ENCODE results near the gene ZFPM1. TPM values are rescaled to one million over a fixed set of nuclear protein-coding genes. Genes with fewer than 3 reads are reported as not detected.

Gene ZFPM1
- total RNA-seq, 1 experiment from 2014 or later: 3.9 TPM

DNA sequence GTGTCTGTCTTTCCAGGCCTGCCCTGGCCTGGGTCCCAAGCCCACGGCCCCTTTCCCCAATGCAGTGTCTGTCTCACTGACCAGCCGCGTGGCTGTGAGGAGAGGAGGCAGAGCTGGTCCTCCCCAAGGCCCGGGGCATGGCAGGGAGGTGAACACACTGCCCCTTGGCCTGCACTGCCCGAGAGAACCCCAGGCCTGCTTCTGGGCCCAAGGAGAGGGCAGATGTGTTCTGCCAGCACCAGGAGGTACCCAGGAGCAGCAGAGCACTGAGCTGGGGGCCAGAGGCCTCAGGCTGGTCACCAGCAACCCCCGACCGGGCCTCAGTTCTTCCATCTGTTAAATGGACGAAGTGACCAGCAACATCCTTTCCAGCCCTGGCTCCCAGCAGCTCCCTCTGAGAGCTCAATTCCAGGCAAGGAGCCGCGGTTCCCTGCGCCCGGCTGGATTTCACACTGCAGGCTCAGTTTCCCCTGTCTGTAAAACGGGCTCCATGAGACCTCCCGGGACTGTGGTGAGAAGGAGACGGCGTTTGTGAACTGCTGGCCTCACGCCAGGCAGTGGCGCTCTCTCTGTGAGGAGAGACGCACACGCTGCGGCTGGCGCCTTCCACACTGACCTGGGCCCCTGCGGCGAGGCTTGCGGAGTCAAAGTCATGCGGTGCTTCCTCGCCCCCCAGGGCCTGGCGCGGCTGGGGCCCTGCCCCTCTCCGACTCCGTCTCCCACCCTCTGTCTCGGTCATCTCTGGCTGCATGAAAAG lies 8.1 kb upstream of the ZFPM1 start:
- H3K4me3 ChIP-seq (ENCODE audit: low read depth in 2 of 2, low read length in 2 of 2): no peak overlapping the region
- ATAC-seq (no peak), DNase-seq (ENCODE audit: low read depth, low spot score) (no peak)
- ChIA-PET POLR2A (no interaction called here), CTCF (no interaction called here)
- intact Hi-C loops (cut with micrococcal nuclease; ENCODE audit: unreplicated experiment) (loop anchor here (5.0 kb wide), 1 partner anchor 82 kb away; no protein-coding TSS in a partner anchor), in situ Hi-C loops (cut with HindIII; ENCODE audit: low pct_unique_long_range_greater_than_20kb, low sequenced_read_pairs) (no loop called here)
- no peak overlapping the region for H3K27ac ChIP-seq (ENCODE audit: low read length)
- no peaks in the 10 kb centered on the region for H3K27me3 ChIP-seq (ENCODE audit: control insufficient read depth, insufficient read depth, low read length)
- BruUV-seq (replicated peaks): no TSS peak
- no peaks in the 10 kb centered on the region for H3K9me3 ChIP-seq (ENCODE audit: control insufficient read depth, insufficient read depth, low read depth, low read length)
- H3K4me1 ChIP-seq (ENCODE audit: control insufficient read depth, insufficient read depth, low read length): no peaks in the 10 kb centered on the region
- H3K36me3 ChIP-seq (ENCODE audit: control insufficient read depth, insufficient read depth, low read length): no peaks in the 10 kb centered on the region
- TF ChIP-seq SIN3A (IDR thresholded peaks at IDR 0.05; ENCODE audit: borderline replicate concordance, insufficient read depth, low read depth, low read length): no peak
- no peak for TF ChIP-seq POLR2AphosphoS5 (IDR thresholded peaks at IDR 0.05; ENCODE audit: low read depth, low read length)
- TF ChIP-seq TCF7L2 (IDR thresholded peaks at IDR 0.05; ENCODE audit: low read depth, low read length): no peak
- TF ChIP-seq, protein P1, sequence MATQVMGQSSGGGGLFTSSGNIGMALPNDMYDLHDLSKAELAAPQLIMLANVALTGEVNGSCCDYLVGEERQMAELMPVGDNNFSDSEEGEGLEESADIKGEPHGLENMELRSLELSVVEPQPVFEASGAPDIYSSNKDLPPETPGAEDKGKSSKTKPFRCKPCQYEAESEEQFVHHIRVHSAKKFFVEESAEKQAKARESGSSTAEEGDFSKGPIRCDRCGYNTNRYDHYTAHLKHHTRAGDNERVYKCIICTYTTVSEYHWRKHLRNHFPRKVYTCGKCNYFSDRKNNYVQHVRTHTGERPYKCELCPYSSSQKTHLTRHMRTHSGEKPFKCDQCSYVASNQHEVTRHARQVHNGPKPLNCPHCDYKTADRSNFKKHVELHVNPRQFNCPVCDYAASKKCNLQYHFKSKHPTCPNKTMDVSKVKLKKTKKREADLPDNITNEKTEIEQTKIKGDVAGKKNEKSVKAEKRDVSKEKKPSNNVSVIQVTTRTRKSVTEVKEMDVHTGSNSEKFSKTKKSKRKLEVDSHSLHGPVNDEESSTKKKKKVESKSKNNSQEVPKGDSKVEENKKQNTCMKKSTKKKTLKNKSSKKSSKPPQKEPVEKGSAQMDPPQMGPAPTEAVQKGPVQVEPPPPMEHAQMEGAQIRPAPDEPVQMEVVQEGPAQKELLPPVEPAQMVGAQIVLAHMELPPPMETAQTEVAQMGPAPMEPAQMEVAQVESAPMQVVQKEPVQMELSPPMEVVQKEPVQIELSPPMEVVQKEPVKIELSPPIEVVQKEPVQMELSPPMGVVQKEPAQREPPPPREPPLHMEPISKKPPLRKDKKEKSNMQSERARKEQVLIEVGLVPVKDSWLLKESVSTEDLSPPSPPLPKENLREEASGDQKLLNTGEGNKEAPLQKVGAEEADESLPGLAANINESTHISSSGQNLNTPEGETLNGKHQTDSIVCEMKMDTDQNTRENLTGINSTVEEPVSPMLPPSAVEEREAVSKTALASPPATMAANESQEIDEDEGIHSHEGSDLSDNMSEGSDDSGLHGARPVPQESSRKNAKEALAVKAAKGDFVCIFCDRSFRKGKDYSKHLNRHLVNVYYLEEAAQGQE (IDR thresholded peaks at IDR 0.05; ENCODE audit: insufficient read depth in 1 of 2, low read depth in 2 of 2, low read length in 1 of 2): no peak
- TF ChIP-seq, protein P2, sequence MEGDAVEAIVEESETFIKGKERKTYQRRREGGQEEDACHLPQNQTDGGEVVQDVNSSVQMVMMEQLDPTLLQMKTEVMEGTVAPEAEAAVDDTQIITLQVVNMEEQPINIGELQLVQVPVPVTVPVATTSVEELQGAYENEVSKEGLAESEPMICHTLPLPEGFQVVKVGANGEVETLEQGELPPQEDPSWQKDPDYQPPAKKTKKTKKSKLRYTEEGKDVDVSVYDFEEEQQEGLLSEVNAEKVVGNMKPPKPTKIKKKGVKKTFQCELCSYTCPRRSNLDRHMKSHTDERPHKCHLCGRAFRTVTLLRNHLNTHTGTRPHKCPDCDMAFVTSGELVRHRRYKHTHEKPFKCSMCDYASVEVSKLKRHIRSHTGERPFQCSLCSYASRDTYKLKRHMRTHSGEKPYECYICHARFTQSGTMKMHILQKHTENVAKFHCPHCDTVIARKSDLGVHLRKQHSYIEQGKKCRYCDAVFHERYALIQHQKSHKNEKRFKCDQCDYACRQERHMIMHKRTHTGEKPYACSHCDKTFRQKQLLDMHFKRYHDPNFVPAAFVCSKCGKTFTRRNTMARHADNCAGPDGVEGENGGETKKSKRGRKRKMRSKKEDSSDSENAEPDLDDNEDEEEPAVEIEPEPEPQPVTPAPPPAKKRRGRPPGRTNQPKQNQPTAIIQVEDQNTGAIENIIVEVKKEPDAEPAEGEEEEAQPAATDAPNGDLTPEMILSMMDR (IDR thresholded peaks at IDR 0.05): no peak

GRCh38 chr16:88445583-88445960 lies 7.5 kb upstream of the ZFPM1 start:
- ATAC-seq: no peak
- TF ChIP-seq, protein P1 (IDR thresholded peaks at IDR 0.05; ENCODE audit: insufficient read depth in 1 of 2, low read depth in 2 of 2, low read length in 1 of 2): no peak
- Histone ChIP-seq H3K27me3 (ENCODE audit: control insufficient read depth, insufficient read depth, low read length) (no peaks in the 10 kb centered on the region), H3K4me1 (ENCODE audit: control insufficient read depth, insufficient read depth, low read length) (no peaks in the 10 kb centered on the region), H3K4me3 (ENCODE audit: low read depth in 2 of 2, low read length in 2 of 2) (no peak overlapping the region), H3K36me3 (ENCODE audit: control insufficient read depth, insufficient read depth, low read length) (no peaks in the 10 kb centered on the region), H3K9me3 (ENCODE audit: control insufficient read depth, insufficient read depth, low read depth, low read length) (no peaks in the 10 kb centered on the region), H3K27ac (ENCODE audit: low read length) (no peak overlapping the region)
- intact Hi-C loops (cut with micrococcal nuclease; ENCODE audit: unreplicated experiment) (no loop called here), in situ Hi-C loops (cut with HindIII; ENCODE audit: low pct_unique_long_range_greater_than_20kb, low sequenced_read_pairs) (no loop called here)
- ChIA-PET CTCF (no interaction called here), POLR2A (no interaction called here)
- BruUV-seq (replicated peaks): no TSS peak
- DNase-seq (ENCODE audit: low read depth, low spot score): no peak

Data from Panc1 (cell line).